ENCODE data around the gene GABBR1. TPM values are rescaled to one million over a fixed set of nuclear protein-coding genes. Genes with fewer than 3 reads are reported as not detected.

Gene GABBR1
- polyA plus RNA-seq, 1 donor from 2014 or later = 108 TPM

GRCh38 chr6:29628419-29629281 is 4.3 kb downstream of the GABBR1 start:
- Histone ChIP-seq H3K79me2 (replicated peaks; ENCODE audit: insufficient read depth, low read length) (peaks cover 29% of the 10 kb centered on the region), H4K20me1 (ENCODE audit: insufficient read depth) (no peaks in the 10 kb centered on the region), H3K27ac (ENCODE audit: low read length) (peak overlapping the region; percentile 90), H3K27me3 (ENCODE audit: insufficient read depth, low read depth, low read length) (no peaks in the 10 kb centered on the region), H3K4me3 (ENCODE audit: low read length) (peak overlapping the region; percentile 69), H3F3A (ENCODE audit: insufficient read depth, low read length, poor library complexity, severe bottlenecking) (no peaks in the 10 kb centered on the region), H3K9ac (ENCODE audit: low read length) (peak overlapping the region; percentile 88), H3K9me2 (ENCODE audit: insufficient read depth, low read length) (no peaks in the 10 kb centered on the region), H3K4me2 (ENCODE audit: low read length) (peak overlapping the region; percentile 99), H3K9me3 (ENCODE audit: low read length) (no peaks in the 10 kb centered on the region), H2AFZ (ENCODE audit: low read depth, low read length) (no peak overlapping the region), H3K36me3 (ENCODE audit: insufficient read depth, low read length) (peaks cover 2% of the 10 kb centered on the region)
- TF ChIP-seq POLR2AphosphoS5 (IDR thresholded peaks at IDR 0.05) (peak; percentile 58), SMC3 (conservative IDR thresholded peaks at IDR 0.05; ENCODE audit: poor library complexity) (peak; percentile 80), MXI1 (conservative IDR thresholded peaks at IDR 0.05; ENCODE audit: poor library complexity, severe bottlenecking) (peak; percentile 86), CTCF (IDR thresholded peaks at IDR 0.05; ENCODE audit: poor library complexity, severe bottlenecking) (peak; percentile 80), EZH2 (IDR thresholded peaks at IDR 0.05; ENCODE audit: borderline replicate concordance, insufficient read depth, low read length, poor library complexity, severe bottlenecking) (no peak), RAD21 (conservative IDR thresholded peaks at IDR 0.05) (peak; percentile 79), REST (IDR thresholded peaks at IDR 0.05; ENCODE audit: borderline replicate concordance) (no peak)

- peak overlapping the region; percentile 69 for H3K4me3 ChIP-seq (ENCODE audit: low read length)
- H3K27me3 ChIP-seq (ENCODE audit: insufficient read depth, low read depth, low read length) = no peaks in the 10 kb centered on the region
- peak overlapping the region; percentile 90 for H3K27ac ChIP-seq (ENCODE audit: low read length)
- no peaks in the 10 kb centered on the region for H4K20me1 ChIP-seq (ENCODE audit: insufficient read depth)
- no peaks in the 10 kb centered on the region for H3K9me3 ChIP-seq (ENCODE audit: low read length)
- no peak for TF ChIP-seq MXI1 (conservative IDR thresholded peaks at IDR 0.05; ENCODE audit: poor library complexity, severe bottlenecking)
- peak; percentile 74 for TF ChIP-seq POLR2AphosphoS5 (IDR thresholded peaks at IDR 0.05)
- H2AFZ ChIP-seq (ENCODE audit: low read depth, low read length) = no peak overlapping the region
- H3K36me3 ChIP-seq (ENCODE audit: insufficient read depth, low read length) = peaks cover 5% of the 10 kb centered on the region
- peaks cover 36% of the 10 kb centered on the region for H3K79me2 ChIP-seq (replicated peaks; ENCODE audit: insufficient read depth, low read length)
- no peaks in the 10 kb centered on the region for H3F3A ChIP-seq (ENCODE audit: insufficient read depth, low read length, poor library complexity, severe bottlenecking)
- H3K9ac ChIP-seq (ENCODE audit: low read length) = peak overlapping the region; percentile 96
- H3K4me2 ChIP-seq (ENCODE audit: low read length) = peak overlapping the region; percentile 83
- no peaks in the 10 kb centered on the region for H3K9me2 ChIP-seq (ENCODE audit: insufficient read depth, low read length)
Measured at GRCh38 chr6:29627755-29628418, 5.1 kb downstream of the GABBR1 start.
